ENCODE measurements around the gene SRD5A1. TPM values are rescaled to one million over a fixed set of nuclear protein-coding genes. Genes with fewer than 3 reads are reported as not detected.

The SRD5A1 gene
- total and polyA plus RNA-seq, 2 of the 8 experiments (the other 6 are each of a cell fraction or from before 2014, with no cell fraction given) = 34.7 to 42.4 TPM

GRCh38 chr5:6712142-6712576 lies 78.9 kb downstream of the SRD5A1 start (continued):
- TF ChIP-seq HDAC2 (IDR thresholded peaks at IDR 0.05; ENCODE audit: borderline replicate concordance in 1 of 2, low read depth in 2 of 2, low read length in 2 of 2) (peak in 1 of 2 experiments; percentile 39; a peak in 1 of 4 replicates), RNF2 (IDR thresholded peaks at IDR 0.05; ENCODE audit: borderline replicate concordance, low read depth, low read length, missing control alignments, poor library complexity, severe bottlenecking) (no peak), TCF12 (IDR thresholded peaks at IDR 0.05; ENCODE audit: low read depth, low read length) (no peak), MAFK (IDR thresholded peaks at IDR 0.05; ENCODE audit: low read depth, low read length) (no peak), KDM5A (IDR thresholded peaks at IDR 0.05; ENCODE audit: low read length) (no peak), NRF1 (IDR thresholded peaks at IDR 0.05; ENCODE audit: low read depth, low read length) (no peak), TAF7 (optimal IDR thresholded peaks at IDR 0.05; ENCODE audit: borderline replicate concordance, low read depth, low read length) (no peak)

Measured in H1 (cell line).